Spleen (tissue), 11 donors: ENCODE measurements around the gene CNTNAP2. TPM values are rescaled to one million over a fixed set of nuclear protein-coding genes. Genes with fewer than 3 reads are reported as not detected.

ENCODE experiments used
- DNase-seq: peaks from one replicate; pipeline ENCODE4 v3.0.0-alpha.2; 2020
- H3K27ac ChIP-seq, 8 donors: fragments of 200-600 bp; sonication (generic) in 7 of 8; 1 replicate in 4 of 8; 2 replicates in 4 of 8; pipeline versions ENCODE4 v1.5.0 to v1.8.0; 2016 to 2021; ENCODE audit warnings: inconsistent platforms in 4 of 8, mild to moderate bottlenecking in 4 of 8, moderate library complexity in 1 of 8
- H3K27me3 ChIP-seq, 7 donors: fragments of 200-600 bp; sonication (generic) in 6 of 7; replicated peaks in 1 of 7; 1 replicate in 4 of 7; 2 replicates in 3 of 7; pipeline versions ENCODE4 v1.5.0 to v1.8.0; 2016 to 2021; ENCODE audit warnings: inconsistent platforms in 3 of 7, mild to moderate bottlenecking in 1 of 7
- H3K36me3 ChIP-seq, 6 donors: fragments of 200-600 bp; sonication (generic) in 5 of 6; 1 replicate in 4 of 6; 2 replicates in 2 of 6; pipeline versions ENCODE4 v1.5.0 to v1.8.0; 2016 to 2021; ENCODE audit warnings: inconsistent platforms in 2 of 6
- H3K4me1 ChIP-seq, 6 donors: fragments of 200-600 bp; sonication (generic) in 5 of 6; 1 replicate in 3 of 6; 2 replicates in 3 of 6; pipeline versions ENCODE4 v1.5.0 to v1.8.0; 2016 to 2021; ENCODE audit warnings: inconsistent platforms in 3 of 6
- H3K4me3 ChIP-seq, 8 donors: fragments of 200-600 bp; sonication (generic) in 7 of 8; 1 replicate in 4 of 8; 2 replicates in 4 of 8; pipeline versions ENCODE4 v1.5.0 to v1.8.0; 2016 to 2021; ENCODE audit warnings: inconsistent platforms in 4 of 8, mild to moderate bottlenecking in 4 of 8, moderate library complexity in 2 of 8
- H3K9me3 ChIP-seq, 8 donors: fragments of 200-600 bp; sonication (generic) in 7 of 8; 1 replicate in 4 of 8; 2 replicates in 4 of 8; pipeline versions ENCODE4 v1.5.0 to v1.8.0; 2016 to 2021; ENCODE audit warnings: inconsistent platforms in 4 of 8
- POLR2A ChIP-seq, 3 donors: fragments of 450-650 bp; IDR thresholded peaks; one replicate each; pipeline ENCODE4 v1.5.1; 2017; ENCODE audit warnings: antibody characterized with exemption in 3 of 3, mild to moderate bottlenecking in 1 of 3
- POLR2AphosphoS5 ChIP-seq, 3 donors: sonication (generic); formaldehyde crosslinking; IDR thresholded peaks; one replicate each; pipeline ENCODE4 v1.5.1; 2017; ENCODE audit warnings: antibody characterized with exemption in 3 of 3
- WGBS, 5 donors: extraction: QIAGEN DNeasy Blood & Tissue Kit in 3 of 5; methylation state at CpG; one replicate each; pipeline versions ENCODE4 v1.1.5 to v1.1.7; 2013 to 2018; 5-methylcytosine and 5-hydroxymethylcytosine counted together
- intact Hi-C: fragments of 100-400 bp; cut with DNase I; formaldehyde crosslinking; loops from one replicate; pipeline ENCODE4 v1.15.0; 2023; ENCODE audit warnings: low total_unique reads
- polyA plus RNA-seq, 3 donors: library from polyadenylated mRNA; stranded (reverse); fragments of 200-250 nt; gene quantifications; one replicate each; pipeline ENCODE4 v1.2.1, GENCODE V29; 2013
- total RNA-seq, 7 donors: library from RNA; depleted of rRNA in 3 of 7; stranded (reverse); fragments of >200 nt in 3 of 7; fragmentation: NEBNext Ultra II Directional in 4 of 7; extraction: Animal tissue kit (Norgen Biotek cat#: 25700) in 4 of 7; gene quantifications; one replicate each; pipeline versions ENCODE4 v1.1.0 to v1.2.1, GENCODE V29; 2016 to 2021
- TF ChIP-seq, protein P1 (sequence below), 11 experiments: fragments of 200-600 bp in 7 of 11; fragments of 450-650 bp in 4 of 11; sonication (generic) in 4 of 11; IDR thresholded peaks in 8 of 11; conservative IDR thresholded peaks in 3 of 11; 1 replicate in 7 of 11; 2 replicates in 4 of 11; pipeline versions ENCODE4 v1.4.0 to v1.8.0; 2016 to 2021; ENCODE audit warnings: antibody characterized with exemption in 11 of 11, inconsistent platforms in 4 of 11, mild to moderate bottlenecking in 1 of 11
- donor health status: healthy with polysubstance abuse.
- donor health status: DM: no; HTN: no; CAD: no; lungs with moderate emphysema.
- donor health status: DM: no; HTN: no; CAD: no.
- donor health status: Bipolar disorder and iron deficiency.
- donor health status: healthy.
- donor health status: DM: no; HTN: no; CAD: no.
- donor health status: DM: yes; HTN: yes; CAD: no.

CNTNAP2 gene
- total and polyA plus RNA-seq, 10 donors, result 0.13 to 2.0 (median 0.82) TPM

DNA sequence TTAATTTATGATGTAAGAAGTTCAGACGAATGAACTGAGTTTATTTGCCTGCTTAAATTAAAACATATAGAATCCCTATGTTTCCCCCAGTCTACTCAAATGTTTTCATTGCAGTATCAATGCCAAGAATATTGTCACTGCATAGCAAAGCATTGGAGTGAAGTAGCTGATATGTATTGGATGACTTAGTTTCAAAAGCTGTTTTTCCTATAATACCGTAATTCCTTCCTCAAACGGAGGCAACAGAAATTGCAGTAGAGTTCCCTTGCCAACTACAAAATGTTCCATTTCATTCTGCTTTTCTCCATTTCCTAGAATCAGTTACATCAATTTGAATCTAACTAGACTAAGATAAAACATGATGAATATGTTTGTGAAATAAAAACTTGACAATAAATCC, 174.1 kb downstream of the CNTNAP2 start:
- intact Hi-C loops, result no loop called here
- TF ChIP-seq, protein P1, sequence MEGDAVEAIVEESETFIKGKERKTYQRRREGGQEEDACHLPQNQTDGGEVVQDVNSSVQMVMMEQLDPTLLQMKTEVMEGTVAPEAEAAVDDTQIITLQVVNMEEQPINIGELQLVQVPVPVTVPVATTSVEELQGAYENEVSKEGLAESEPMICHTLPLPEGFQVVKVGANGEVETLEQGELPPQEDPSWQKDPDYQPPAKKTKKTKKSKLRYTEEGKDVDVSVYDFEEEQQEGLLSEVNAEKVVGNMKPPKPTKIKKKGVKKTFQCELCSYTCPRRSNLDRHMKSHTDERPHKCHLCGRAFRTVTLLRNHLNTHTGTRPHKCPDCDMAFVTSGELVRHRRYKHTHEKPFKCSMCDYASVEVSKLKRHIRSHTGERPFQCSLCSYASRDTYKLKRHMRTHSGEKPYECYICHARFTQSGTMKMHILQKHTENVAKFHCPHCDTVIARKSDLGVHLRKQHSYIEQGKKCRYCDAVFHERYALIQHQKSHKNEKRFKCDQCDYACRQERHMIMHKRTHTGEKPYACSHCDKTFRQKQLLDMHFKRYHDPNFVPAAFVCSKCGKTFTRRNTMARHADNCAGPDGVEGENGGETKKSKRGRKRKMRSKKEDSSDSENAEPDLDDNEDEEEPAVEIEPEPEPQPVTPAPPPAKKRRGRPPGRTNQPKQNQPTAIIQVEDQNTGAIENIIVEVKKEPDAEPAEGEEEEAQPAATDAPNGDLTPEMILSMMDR (IDR thresholded peaks at IDR 0.05 in 8 of 11, conservative IDR thresholded peaks at IDR 0.05 in 3 of 11), result no peak
- no peak for TF ChIP-seq POLR2A (IDR thresholded peaks at IDR 0.05)
- DNase-seq, result no peak
- H3K4me1 ChIP-seq, result no peaks in the 10 kb centered on the region
- H3K36me3 ChIP-seq, result no peaks in the 10 kb centered on the region
- WGBS, 5 donors, result 81 to 89% (median 84%) methylated on average over 3 of the region's 3 CpGs
- no peaks in the 10 kb centered on the region for H3K27me3 ChIP-seq
- H3K9me3 ChIP-seq, result no peaks in the 10 kb centered on the region
- H3K4me3 ChIP-seq, result no peak overlapping the region
- no peak overlapping the region for H3K27ac ChIP-seq

DNA sequence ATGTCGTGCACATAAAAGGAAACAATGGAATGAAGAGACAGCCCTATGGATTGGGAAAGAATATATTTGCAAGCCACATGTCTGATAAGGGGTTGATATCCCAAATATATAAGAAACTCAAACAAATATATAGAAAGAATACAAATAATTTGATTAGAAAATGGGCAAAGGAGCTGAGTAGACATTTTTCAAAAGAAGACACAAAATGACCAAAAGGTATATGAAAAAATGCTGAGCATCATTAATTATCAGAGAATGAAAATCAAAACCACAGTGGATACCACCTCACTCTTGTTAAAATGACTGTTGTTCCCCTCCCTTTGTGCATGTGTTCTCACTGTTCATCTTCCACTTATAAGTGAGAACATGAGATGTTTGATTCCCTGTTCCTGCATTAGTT, 175.3 kb downstream of the CNTNAP2 start:
- intact Hi-C loops, result no loop called here
- Histone ChIP-seq H3K9me3 (no peaks in the 10 kb centered on the region), H3K27me3 (no peaks in the 10 kb centered on the region), H3K36me3 (no peaks in the 10 kb centered on the region), H3K4me1 (no peaks in the 10 kb centered on the region), H3K4me3 (no peak overlapping the region), H3K27ac (no peak overlapping the region)
- no peak for DNase-seq
- TF ChIP-seq POLR2A (IDR thresholded peaks at IDR 0.05), result no peak
- TF ChIP-seq POLR2AphosphoS5 (IDR thresholded peaks at IDR 0.05), result no peak
- TF ChIP-seq, protein P1 (IDR thresholded peaks at IDR 0.05 in 8 of 11, conservative IDR thresholded peaks at IDR 0.05 in 3 of 11), result no peak
- WGBS, 5 donors, result 72 to 81% (median 76%) methylated on average over 1 of the region's 1 CpG

DNA sequence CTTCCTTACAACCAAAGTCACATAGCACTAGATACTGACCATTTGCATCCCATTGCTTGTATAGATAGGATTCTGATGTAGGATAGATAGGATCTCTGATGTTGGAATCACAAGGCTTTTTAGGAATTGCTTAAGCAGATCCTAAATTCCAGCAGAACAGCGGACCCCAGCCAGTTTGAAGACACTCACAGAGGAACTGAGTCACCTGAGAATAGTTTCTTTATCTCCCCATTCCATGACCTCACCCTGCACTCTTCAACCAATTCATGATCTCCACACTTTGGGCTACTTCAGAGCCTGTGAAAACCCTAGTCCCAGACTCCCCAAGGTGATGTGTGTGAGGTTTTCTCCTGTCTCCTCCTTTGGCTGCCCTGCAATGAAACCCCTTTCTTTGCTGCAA, 179.4 kb downstream of the CNTNAP2 start:
- Histone ChIP-seq H3K9me3 (peaks cover 0 to 7% (median 0%) of the 10 kb centered on the region in 8 donors), H3K4me3 (no peak overlapping the region), H3K36me3 (no peaks in the 10 kb centered on the region), H3K27me3 (no peaks in the 10 kb centered on the region), H3K4me1 (no peaks in the 10 kb centered on the region), H3K27ac (no peak overlapping the region)
- TF ChIP-seq, protein P1 (IDR thresholded peaks at IDR 0.05 in 8 of 11, conservative IDR thresholded peaks at IDR 0.05 in 3 of 11), result no peak
- TF ChIP-seq POLR2AphosphoS5 (IDR thresholded peaks at IDR 0.05) (no peak), POLR2A (IDR thresholded peaks at IDR 0.05) (no peak)
- DNase-seq, result no peak
- WGBS, 5 donors, result 67 to 87% (median 83%) methylated on average over 1 of the region's 1 CpG
- intact Hi-C loops, result no loop called here

DNA sequence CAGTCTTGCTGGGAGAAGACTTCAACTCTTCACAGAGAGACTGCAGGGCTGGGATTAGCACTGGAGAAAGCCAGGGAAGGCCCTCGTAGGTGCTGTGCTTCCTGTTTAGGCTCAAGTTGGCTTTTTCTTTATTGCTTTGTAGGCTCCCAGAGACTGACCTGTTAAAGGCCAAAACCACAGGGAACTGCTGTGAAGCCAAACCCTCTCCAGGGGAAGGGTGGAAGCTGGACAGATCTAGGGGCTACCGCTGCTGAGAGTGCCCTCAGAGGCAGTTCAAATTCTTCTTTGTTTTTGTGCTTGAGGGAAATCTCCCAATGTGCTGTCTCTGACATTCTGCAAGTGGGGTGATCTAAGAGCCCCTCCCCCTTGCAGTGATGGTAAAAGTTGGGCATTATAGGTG, 198.4 kb downstream of the CNTNAP2 start:
- H3K27ac ChIP-seq, result no peak overlapping the region
- 59 to 64% (median 63%) methylated on average over 2 of the region's 2 CpGs for WGBS, 5 donors
- DNase-seq, result no peak
- TF ChIP-seq, protein P1 (IDR thresholded peaks at IDR 0.05 in 8 of 11, conservative IDR thresholded peaks at IDR 0.05 in 3 of 11), result no peak
- TF ChIP-seq POLR2A (IDR thresholded peaks at IDR 0.05) (no peak), POLR2AphosphoS5 (IDR thresholded peaks at IDR 0.05) (no peak)
- H3K36me3 ChIP-seq, result no peaks in the 10 kb centered on the region
- intact Hi-C loops, result no loop called here
- no peaks in the 10 kb centered on the region for H3K4me1 ChIP-seq
- peaks cover 0 to 20% (median 1%) of the 10 kb centered on the region in 8 donors for H3K9me3 ChIP-seq
- H3K4me3 ChIP-seq, result no peak overlapping the region
- H3K27me3 ChIP-seq, result no peaks in the 10 kb centered on the region
